Heart right ventricle (tissue), 16 donors: ENCODE results near the gene GFOD1. TPM values are rescaled to one million over a fixed set of nuclear protein-coding genes. Genes with fewer than 3 reads are reported as not detected.
A peak's percentile ranks its signal among the peaks of the same experiment; 100 is the strongest.
"Not testable (repeated sequence)": the region's sequence is repeated elsewhere in the genome, so short reads cannot be mapped to it uniquely, and the experiment has no call there.

Experiments used
- ATAC-seq, 8 donors: fragments of 200-7000 bp; cut with Tn5 transposase; one replicate each; pipeline ENCODE4 v1.9.1; 2020; ENCODE audit warnings: mild to moderate bottlenecking in 8 of 8, moderate library complexity in 8 of 8, moderate number of reproducible peaks in 1 of 8
- DNase-seq, 2 donors: peaks; one replicate each; pipeline ENCODE4 v3.0.0-alpha.2; 2020
- H3K27ac ChIP-seq, 10 donors: fragments of 200-600 bp; sonication (generic) in 2 of 10; one replicate each; pipeline versions ENCODE4 v1.5.0 to v1.8.0; 2020 to 2022; ENCODE audit warnings: mild to moderate bottlenecking in 3 of 10
- H3K27me3 ChIP-seq, 7 donors: fragments of 200-600 bp; one replicate each; pipeline ENCODE4 v1.8.0; 2021 to 2022; ENCODE audit warnings: mild to moderate bottlenecking in 2 of 7
- H3K36me3 ChIP-seq, 9 donors: fragments of 200-600 bp; sonication (generic) in 1 of 9; one replicate each; pipeline versions ENCODE4 v1.5.0 to v1.8.0; 2020 to 2022; ENCODE audit warnings: mild to moderate bottlenecking in 2 of 9
- H3K4me1 ChIP-seq, 9 donors: fragments of 200-600 bp; sonication (generic) in 1 of 9; one replicate each; pipeline versions ENCODE4 v1.5.0 to v1.8.0; 2020 to 2022; ENCODE audit warnings: mild to moderate bottlenecking in 4 of 9
- H3K4me3 ChIP-seq, 10 donors: fragments of 200-600 bp; sonication (generic) in 2 of 10; one replicate each; pipeline versions ENCODE4 v1.5.0 to v1.8.0; 2020 to 2022; ENCODE audit warnings: mild to moderate bottlenecking in 7 of 10, moderate library complexity in 2 of 10
- H3K9me3 ChIP-seq, 11 donors: fragments of 200-600 bp in 10 of 11; sonication (generic) in 2 of 11; one replicate each; pipeline versions ENCODE4 v1.5.0 to v1.8.0; 2013 to 2022; ENCODE audit warnings: mild to moderate bottlenecking in 2 of 11, control low read depth in 1 of 11, moderate library complexity in 1 of 11
- CTCF ChIP-seq, 9 donors: fragments of 200-600 bp; sonication (generic) in 2 of 9; IDR thresholded peaks; one replicate each; pipeline versions ENCODE4 v1.5.0 to v1.8.0; 2021 to 2022; ENCODE audit warnings: antibody characterized with exemption in 9 of 9, mild to moderate bottlenecking in 5 of 9, moderate library complexity in 1 of 9
- WGBS, 2 donors: extraction: QIAGEN DNeasy Blood & Tissue Kit; methylation state at CpG; one replicate each; pipeline ENCODE4 v1.1.7; 2013; ENCODE audit warnings: inconsistent platforms in 1 of 2; 5-methylcytosine and 5-hydroxymethylcytosine counted together
- intact Hi-C, 10 donors: fragments of 100-400 bp; cut with DNase I; formaldehyde crosslinking; loops; one replicate each; pipeline versions ENCODE4 v1.11.1 to v1.14.2; 2022
- polyA plus RNA-seq, 2 donors: library from polyadenylated mRNA; stranded (reverse); fragments of 200-250 nt; gene quantifications; one replicate each; pipeline ENCODE4 v1.2.3, GENCODE V29; 2013
- total RNA-seq, 10 donors: library from RNA; stranded (reverse); fragmentation: NEBNext Ultra II Directional in 3 of 10; extraction: Animal tissue kit (Norgen Biotek cat#: 25700) in 3 of 10; gene quantifications; one replicate each; pipeline versions ENCODE4 v1.2.1 to v1.2.4, GENCODE V29; 2021 to 2023
- donor health status: Arrhythmogenic right ventricular cardiomyopathy.
- donor health status: ischemic (EF 13 %, LVEDD 7.1; RV severe dilation, severe dysfunction).
- donor health status: healthy with polysubstance abuse.
- donor health status: DM: no; HTN: yes; CAD: no.
- donor health status: DM: no; HTN: no; CAD: no.
- donor health status: ischemic (EF 25% LVEDD 6.9; RV normal size, moderate dysfunction).
- donor health status: ischemic (EF 25% LVEDD 5.7; RV mildly dilated, moderate dysfunction).
- donor health status: healthy.
- donor health status: DM: yes; HTN: yes; CAD: no.
- donor health status: Ischemic cardiomyopathy.
- donor health status: ischemic (EF 35%, LVEDD 5.7; RV mildly dilated, moderate dysfunction).
- donor health status: nonischemic (EF 11% LVEDD 7.7; RV severe dilation, severe dysfunction).
- donor health status: DM: yes; HTN: yes; CAD: no.
- donor health status: PGD.
- donor health status: ischemic (EF 29% LVEDD 5.4; RV normal size, mild dysfunction).
- donor health status: nonischemic (EF 23%, LVEDD 6.1; RV moderate dilation, normal function).

The GFOD1 gene
- total and polyA plus RNA-seq, 12 donors, result 13.8 to 96.5 (median 37.0) TPM

- H3K36me3 ChIP-seq, result peaks cover 0 to 40% (median 18%) of the 10 kb centered on the region in 9 donors
- H3K27me3 ChIP-seq, result no peaks in the 10 kb centered on the region
- no peak for TF ChIP-seq CTCF (IDR thresholded peaks at IDR 0.05)
- H3K4me1 ChIP-seq, result peaks cover 0 to 45% (median 21%) of the 10 kb centered on the region in 9 donors
- intact Hi-C loops, result loop anchor here in 2 of 10 donors (5.0 kb wide), 2 partner anchors 370 to 415 kb away; no protein-coding TSS in a partner anchor
- no peak for DNase-seq
- 1% methylated on average over 10 of the region's 10 CpGs for WGBS, 2 donors
- no peaks in the 10 kb centered on the region for H3K9me3 ChIP-seq
- ATAC-seq, result no peak
- peak overlapping the region; percentile 75 to 95 (median 82) for H3K4me3 ChIP-seq
- peak overlapping the region; percentile 71 to 98 (median 95) for H3K27ac ChIP-seq
Measured at GRCh38 chr6:13327691-13328075, 159.7 kb downstream of the GFOD1 start.

GRCh38 chr6:13326031-13326586 lies 161.3 kb downstream of the GFOD1 start:
- not testable (repeated sequence) for DNase-seq, H3K4me3 ChIP-seq, ATAC-seq, H3K9me3 ChIP-seq, H3K27ac ChIP-seq, H3K27me3 ChIP-seq
- Histone ChIP-seq H3K4me1 (peaks cover 0 to 38% (median 21%) of the 10 kb centered on the region in 9 donors), H3K36me3 (peaks cover 0 to 56% (median 19%) of the 10 kb centered on the region in 9 donors)
- 91 to 92% methylated on average over 3 of the region's 3 CpGs for WGBS, 2 donors
- intact Hi-C loops, result loop anchor here in 2 of 10 donors (5.0 kb wide), 2 partner anchors 369 to 414 kb away; no protein-coding TSS in a partner anchor

- Histone ChIP-seq H3K4me1 (peaks cover 0 to 10% (median 0%) of the 10 kb centered on the region in 9 donors), H3K4me3 (no peak overlapping the region), H3K27ac (no peak overlapping the region), H3K27me3 (no peaks in the 10 kb centered on the region), H3K36me3 (peaks cover 0 to 100% (median 54%) of the 10 kb centered on the region in 9 donors), H3K9me3 (no peaks in the 10 kb centered on the region)
- intact Hi-C loops, result loop anchor here in 1 of 10 donors (5.0 kb wide), 1 partner anchor 123 kb away; no protein-coding TSS in a partner anchor
- 93 to 94% methylated on average over 5 of the region's 5 CpGs for WGBS, 2 donors
- TF ChIP-seq CTCF (IDR thresholded peaks at IDR 0.05), result no peak
- DNase-seq (no peak), ATAC-seq (no peak)
Measured at GRCh38 chr6:13319891-13320564, 167.4 kb downstream of the GFOD1 start.

- Histone ChIP-seq H3K4me1 (peaks cover 0 to 10% (median 0%) of the 10 kb centered on the region in 9 donors), H3K4me3 (no peak overlapping the region), H3K9me3 (no peaks in the 10 kb centered on the region), H3K27me3 (no peaks in the 10 kb centered on the region), H3K36me3 (peaks cover 0 to 100% (median 51%) of the 10 kb centered on the region in 9 donors), H3K27ac (no peak overlapping the region)
- no peak for DNase-seq
- intact Hi-C loops, result no loop called here
- no peak for TF ChIP-seq CTCF (IDR thresholded peaks at IDR 0.05)
- 78 to 83% methylated on average over 2 of the region's 2 CpGs for WGBS, 2 donors
- no peak for ATAC-seq
Measured at GRCh38 chr6:13318821-13319220, 168.6 kb downstream of the GFOD1 start.
